ENCODE results near the gene PTPRT. TPM values are rescaled to one million over a fixed set of nuclear protein-coding genes. Genes with fewer than 3 reads are reported as not detected.

PTPRT gene
- total and polyA plus RNA-seq, 11 donors, result 0.04 to 2.5 (median 0.25) TPM; not detected in 2

DNA sequence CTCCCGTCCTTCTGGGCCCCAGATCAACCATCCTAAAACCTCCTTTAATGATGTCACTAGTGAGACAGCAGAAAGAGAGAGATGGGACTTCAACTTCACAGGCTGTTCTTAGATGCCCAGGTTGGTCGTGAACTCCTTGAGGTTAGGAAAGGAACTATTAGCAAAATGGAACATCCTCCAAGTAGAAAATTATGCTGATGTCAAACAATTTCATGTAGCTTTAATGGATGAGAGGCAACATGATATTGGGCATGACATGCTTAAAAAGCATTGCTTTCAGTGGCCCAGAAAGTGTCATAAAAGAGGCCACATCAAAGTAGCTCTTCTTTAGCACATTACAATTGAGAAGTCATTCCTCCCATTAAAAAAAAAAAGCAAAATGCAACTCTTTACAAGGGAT lies 248.1 kb downstream of the PTPRT start:
- Histone ChIP-seq H3K27me3 (peaks cover 0 to 4% (median 0%) of the 10 kb centered on the region in 9 donors), H3K36me3 (no peaks in the 10 kb centered on the region), H3K9me3 (no peaks in the 10 kb centered on the region), H3K4me1 (no peaks in the 10 kb centered on the region), H3K4me3 (no peak overlapping the region), H3K27ac (no peak overlapping the region)
- TF ChIP-seq POLR2A (IDR thresholded peaks at IDR 0.05), result no peak
- no peak for TF ChIP-seq CTCF (IDR thresholded peaks at IDR 0.05)
- intact Hi-C loops (cut with DNase I), result no loop called here
- ATAC-seq (no peak), DNase-seq (no peak)
- WGBS, 4 donors, result 78 to 87% (median 81%) methylated on average over 2 of the region's 2 CpGs

GRCh38 chr20:42938441-42939205 lies 251.1 kb downstream of the PTPRT start:
- ATAC-seq, result no peak
- TF ChIP-seq POLR2A (IDR thresholded peaks at IDR 0.05), result no peak
- no peak for TF ChIP-seq CTCF (IDR thresholded peaks at IDR 0.05)
- H3K36me3 ChIP-seq, result no peaks in the 10 kb centered on the region
- no peaks in the 10 kb centered on the region for H3K27me3 ChIP-seq
- peaks cover 0 to 5% (median 0%) of the 10 kb centered on the region in 12 donors for H3K9me3 ChIP-seq
- DNase-seq, result no peak
- WGBS, 4 donors, result 65 to 82% (median 77%) methylated on average over 3 of the region's 3 CpGs
- intact Hi-C loops (cut with DNase I), result no loop called here
- no peak overlapping the region for H3K27ac ChIP-seq
- no peak overlapping the region for H3K4me3 ChIP-seq
- H3K4me1 ChIP-seq, result no peaks in the 10 kb centered on the region

DNA sequence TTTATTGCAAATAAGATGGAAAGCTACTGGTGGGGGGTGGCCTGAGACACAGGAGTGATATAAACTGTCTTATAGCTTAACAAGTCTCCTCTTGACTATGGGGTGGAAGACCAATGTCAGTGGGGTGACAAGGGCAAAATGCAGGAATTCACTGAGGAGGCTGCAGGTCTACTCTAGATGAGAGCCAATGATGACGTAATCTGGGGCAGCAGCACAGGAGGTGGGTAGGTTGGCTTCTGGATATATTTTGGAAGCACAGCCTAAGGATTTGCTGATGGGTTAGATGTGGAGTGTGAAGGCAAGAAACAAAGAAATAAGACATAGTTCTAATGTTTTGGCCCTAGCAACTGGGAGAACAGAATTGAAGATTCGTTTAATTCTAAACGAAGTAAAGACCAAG lies 253.2 kb downstream of the PTPRT start:
- Histone ChIP-seq H3K27me3 (no peaks in the 10 kb centered on the region), H3K36me3 (no peaks in the 10 kb centered on the region), H3K4me1 (no peaks in the 10 kb centered on the region), H3K9me3 (peaks cover 0 to 5% (median 0%) of the 10 kb centered on the region in 12 donors), H3K4me3 (no peak overlapping the region), H3K27ac (no peak overlapping the region)
- DNase-seq (no peak), ATAC-seq (no peak)
- intact Hi-C loops (cut with DNase I), result no loop called here
- no peak for TF ChIP-seq CTCF (IDR thresholded peaks at IDR 0.05)
- TF ChIP-seq POLR2A (IDR thresholded peaks at IDR 0.05), result no peak
- 85 to 91% (median 88%) methylated on average over 3 of the region's 3 CpGs for WGBS, 4 donors

DNA sequence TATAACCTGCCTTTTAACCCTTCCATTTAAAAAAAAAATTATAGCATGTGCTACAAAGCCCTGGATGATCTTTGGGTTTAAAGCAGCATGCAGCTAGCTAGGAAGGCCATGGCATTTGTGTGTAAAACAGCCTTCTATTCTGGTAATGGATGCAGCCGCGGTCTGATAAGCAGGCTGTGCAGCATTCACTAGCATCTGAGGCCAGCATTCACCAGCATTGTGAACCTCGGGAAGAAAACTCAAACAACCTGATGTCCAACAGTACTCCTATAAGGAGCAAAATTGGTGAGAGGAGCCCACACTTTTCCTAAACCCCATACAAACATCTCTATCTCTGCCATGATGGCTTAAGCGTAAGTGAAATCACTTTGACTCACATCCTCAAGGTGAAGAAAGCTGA lies 265.5 kb downstream of the PTPRT start:
- Histone ChIP-seq H3K4me1 (peaks cover 0 to 3% (median 0%) of the 10 kb centered on the region in 12 donors), H3K9me3 (no peaks in the 10 kb centered on the region), H3K36me3 (no peaks in the 10 kb centered on the region), H3K27me3 (peaks cover 0 to 3% (median 0%) of the 10 kb centered on the region in 9 donors), H3K27ac (no peak overlapping the region), H3K4me3 (no peak overlapping the region)
- no peak for TF ChIP-seq POLR2A (IDR thresholded peaks at IDR 0.05)
- no peak for TF ChIP-seq CTCF (IDR thresholded peaks at IDR 0.05)
- no peak for ATAC-seq
- intact Hi-C loops (cut with DNase I), result no loop called here
- WGBS, 4 donors, result 69 to 82% (median 71%) methylated on average over 4 of the region's 4 CpGs
- no peak for DNase-seq
